K562 (cell line): ENCODE measurements around the gene NLGN2. TPM values are rescaled to one million over a fixed set of nuclear protein-coding genes. Genes with fewer than 3 reads are reported as not detected.

ENCODE experiments used
- ATF3 ChIP-seq, 2 experiments: fragments of 450-650 bp in 1 of 2; sonication (generic) in 1 of 2; formaldehyde crosslinking in 1 of 2; IDR thresholded peaks in 1 of 2; conservative IDR thresholded peaks in 1 of 2; 2 replicates each; pipeline versions ENCODE4 v1.6.1 to v1.8.1; 2016 to 2023; ENCODE audit warnings: mild to moderate bottlenecking in 2 of 2, moderate library complexity in 2 of 2, inconsistent platforms in 1 of 2, missing genetic modification reagents in 1 of 2
- CHCHD3 ChIP-seq: fragments of 250-450 bp; sonication (Bioruptor Pico); IDR thresholded peaks from 2 replicates; pipeline ENCODE4 v2.1.2; 2022; ENCODE audit warnings: mild to moderate bottlenecking
- CREB1 ChIP-seq, 2 experiments: sonication (generic) in 1 of 2; formaldehyde crosslinking in 1 of 2; IDR thresholded peaks; 2 replicates each; pipeline versions ENCODE4 v1.6.1 to v1.8.0; 2012 to 2022; ENCODE audit warnings: inconsistent platforms in 1 of 2, mild to moderate bottlenecking in 1 of 2, missing genetic modification reagents in 1 of 2, moderate library complexity in 1 of 2
- JUNB ChIP-seq: fragments of 450-650 bp; formaldehyde crosslinking; conservative IDR thresholded peaks from 2 replicates; pipeline ENCODE4 v1.4.0; 2020; ENCODE audit warnings: mild to moderate bottlenecking
- KDM5B ChIP-seq: fragments of 200-600 bp; sonication (generic); IDR thresholded peaks from 2 replicates; pipeline ENCODE4 v1.6.1; 2012; ENCODE audit warnings: low read depth, mild to moderate bottlenecking, moderate library complexity, low read length, control low read depth, inconsistent platforms; ENCODE audit not compliant: insufficient replicate concordance
- MLLT1 ChIP-seq, 2 experiments: fragments of 450-650 bp; IDR thresholded peaks; 2 replicates each; pipeline ENCODE4 v1.6.1; 2016
- NR2C1 ChIP-seq, 2 experiments: fragments of 450-650 bp; IDR thresholded peaks; 2 replicates each; pipeline ENCODE4 v1.6.1; 2017; ENCODE audit warnings: mild to moderate bottlenecking in 2 of 2, antibody characterized with exemption in 1 of 2, inconsistent platforms in 1 of 2, missing compliant biosample characterization in 1 of 2, missing genetic modification characterization in 1 of 2
- PRMT5 ChIP-seq: sonication (generic); formaldehyde crosslinking; IDR thresholded peaks from 2 replicates; pipeline ENCODE4 v1.5.0; 2020; ENCODE audit warnings: missing genetic modification reagents
- TEAD2 ChIP-seq: fragments of 450-650 bp; IDR thresholded peaks from 2 replicates; pipeline ENCODE4 v1.6.1; 2016; ENCODE audit warnings: missing genetic modification characterization, control low read depth, missing compliant biosample characterization
- TSC22D4 ChIP-seq: fragments of 450-650 bp; IDR thresholded peaks from 2 replicates; pipeline ENCODE4 v1.6.1; 2016; ENCODE audit warnings: missing genetic modification characterization, missing biosample characterization, control low read depth
- ZFP30 ChIP-seq: fragments of 250-450 bp; sonication (Bioruptor Pico); IDR thresholded peaks from 2 replicates; pipeline ENCODE4 v1.8.0; 2022; ENCODE audit warnings: moderate library complexity, mild to moderate bottlenecking, inconsistent platforms, borderline replicate concordance
- ZNF121 ChIP-seq: sonication (generic); formaldehyde crosslinking; conservative IDR thresholded peaks from 2 replicates; pipeline ENCODE4 v1.8.0; 2022; ENCODE audit warnings: missing genetic modification reagents
- ZNF165 ChIP-seq: fragments of 250-450 bp; sonication (Bioruptor Pico); IDR thresholded peaks from 2 replicates; pipeline ENCODE4 v1.4.0; 2020; ENCODE audit warnings: borderline replicate concordance
- ZNF431 ChIP-seq: sonication (generic); formaldehyde crosslinking; IDR thresholded peaks from 2 replicates; pipeline ENCODE4 v1.8.0; 2022; ENCODE audit warnings: mild to moderate bottlenecking, missing genetic modification reagents
- polyA plus RNA-seq, 8 experiments: library from polyadenylated mRNA; depleted of rRNA in 4 of 8; stranded (reverse) in 5 of 8; unstranded in 3 of 8; fragments of >200 nt; fragmentation: Nextera tagmentation in 2 of 8; fragmentation: Illumina TruSeq in 1 of 8; extraction: Ambion mirVana in 2 of 8; extraction: Trizol in 1 of 8; gene quantifications; 2 replicates each; pipeline versions ENCODE4 v1.2.1 to v1.2.3, GENCODE V29; 2011 to 2014; ENCODE audit warnings: inconsistent platforms in 1 of 8, missing spikeins in 1 of 8
- total RNA-seq, 7 experiments: library from RNA; depleted of rRNA in 6 of 7; stranded (reverse); fragments of >200 nt in 6 of 7; fragmentation: Illumina TruSeq in 2 of 7; extraction: Trizol in 2 of 7; gene quantifications; 2 replicates each; pipeline versions ENCODE4 v1.2.1 to v1.2.3, GENCODE V29; 2011 to 2021; ENCODE audit warnings: low replicate concordance in 1 of 7
- TF ChIP-seq, protein P1 (sequence below), 2 experiments: fragments of 200-800 bp in 1 of 2; sonication (Bioruptor generic) in 1 of 2; sonication (generic) in 1 of 2; formaldehyde crosslinking in 1 of 2; IDR thresholded peaks in 1 of 2; conservative IDR thresholded peaks in 1 of 2; 2 replicates each; pipeline versions ENCODE4 v1.5.0 to v1.6.1; 2016 to 2020; ENCODE audit warnings: missing compliant biosample characterization in 1 of 2, missing genetic modification characterization in 1 of 2, missing genetic modification reagents in 1 of 2
- TF ChIP-seq, protein P2 (sequence below): sonication (generic); formaldehyde crosslinking; IDR thresholded peaks from 2 replicates; pipeline ENCODE4 v1.8.0; 2022; ENCODE audit warnings: mild to moderate bottlenecking, missing genetic modification reagents

NLGN2 gene
- total and polyA plus RNA-seq, 9 of the 15 experiments (the other 6 are each of a cell fraction or from before 2014, with no cell fraction given): 0.11 to 7.8 (median 0.77) TPM

- no peak for TF ChIP-seq TSC22D4 (tag)
- TF ChIP-seq ZNF121 (CRISPR knock-in tag): no peak
- peak; percentile 60 for TF ChIP-seq KDM5B
- TF ChIP-seq ZFP30 (CRISPR knock-in tag): no peak
- TF ChIP-seq ATF3 (IDR thresholded peaks at IDR 0.05): no peak
- no peak for TF ChIP-seq ATF3 (CRISPR knock-in tag; conservative IDR thresholded peaks at IDR 0.05)
- TF ChIP-seq JUNB: no peak
- no peak for TF ChIP-seq ZNF165
- no peak for TF ChIP-seq PRMT5 (CRISPR knock-in tag)
- no peak for TF ChIP-seq ZNF431 (CRISPR knock-in tag)
- no peak for TF ChIP-seq CHCHD3 (CRISPR knock-in tag)
- no peak for TF ChIP-seq NR2C1 (IDR thresholded peaks at IDR 0.05)
- TF ChIP-seq NR2C1 (tag; IDR thresholded peaks at IDR 0.05): no peak
- TF ChIP-seq CREB1 (IDR thresholded peaks at IDR 0.05): no peak
- TF ChIP-seq CREB1 (CRISPR knock-in tag; IDR thresholded peaks at IDR 0.05): no peak
- TF ChIP-seq, protein P1, sequence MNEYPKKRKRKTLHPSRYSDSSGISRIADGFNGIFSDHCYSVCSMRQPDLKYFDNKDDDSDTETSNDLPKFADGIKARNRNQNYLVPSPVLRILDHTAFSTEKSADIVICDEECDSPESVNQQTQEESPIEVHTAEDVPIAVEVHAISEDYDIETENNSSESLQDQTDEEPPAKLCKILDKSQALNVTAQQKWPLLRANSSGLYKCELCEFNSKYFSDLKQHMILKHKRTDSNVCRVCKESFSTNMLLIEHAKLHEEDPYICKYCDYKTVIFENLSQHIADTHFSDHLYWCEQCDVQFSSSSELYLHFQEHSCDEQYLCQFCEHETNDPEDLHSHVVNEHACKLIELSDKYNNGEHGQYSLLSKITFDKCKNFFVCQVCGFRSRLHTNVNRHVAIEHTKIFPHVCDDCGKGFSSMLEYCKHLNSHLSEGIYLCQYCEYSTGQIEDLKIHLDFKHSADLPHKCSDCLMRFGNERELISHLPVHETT (CRISPR knock-in tag; conservative IDR thresholded peaks at IDR 0.05 in 1 of 2, IDR thresholded peaks at IDR 0.05 in 1 of 2): peak in 1 of 2 experiments; percentile 67; a peak in 1 of 4 replicates
- TF ChIP-seq, protein P2, sequence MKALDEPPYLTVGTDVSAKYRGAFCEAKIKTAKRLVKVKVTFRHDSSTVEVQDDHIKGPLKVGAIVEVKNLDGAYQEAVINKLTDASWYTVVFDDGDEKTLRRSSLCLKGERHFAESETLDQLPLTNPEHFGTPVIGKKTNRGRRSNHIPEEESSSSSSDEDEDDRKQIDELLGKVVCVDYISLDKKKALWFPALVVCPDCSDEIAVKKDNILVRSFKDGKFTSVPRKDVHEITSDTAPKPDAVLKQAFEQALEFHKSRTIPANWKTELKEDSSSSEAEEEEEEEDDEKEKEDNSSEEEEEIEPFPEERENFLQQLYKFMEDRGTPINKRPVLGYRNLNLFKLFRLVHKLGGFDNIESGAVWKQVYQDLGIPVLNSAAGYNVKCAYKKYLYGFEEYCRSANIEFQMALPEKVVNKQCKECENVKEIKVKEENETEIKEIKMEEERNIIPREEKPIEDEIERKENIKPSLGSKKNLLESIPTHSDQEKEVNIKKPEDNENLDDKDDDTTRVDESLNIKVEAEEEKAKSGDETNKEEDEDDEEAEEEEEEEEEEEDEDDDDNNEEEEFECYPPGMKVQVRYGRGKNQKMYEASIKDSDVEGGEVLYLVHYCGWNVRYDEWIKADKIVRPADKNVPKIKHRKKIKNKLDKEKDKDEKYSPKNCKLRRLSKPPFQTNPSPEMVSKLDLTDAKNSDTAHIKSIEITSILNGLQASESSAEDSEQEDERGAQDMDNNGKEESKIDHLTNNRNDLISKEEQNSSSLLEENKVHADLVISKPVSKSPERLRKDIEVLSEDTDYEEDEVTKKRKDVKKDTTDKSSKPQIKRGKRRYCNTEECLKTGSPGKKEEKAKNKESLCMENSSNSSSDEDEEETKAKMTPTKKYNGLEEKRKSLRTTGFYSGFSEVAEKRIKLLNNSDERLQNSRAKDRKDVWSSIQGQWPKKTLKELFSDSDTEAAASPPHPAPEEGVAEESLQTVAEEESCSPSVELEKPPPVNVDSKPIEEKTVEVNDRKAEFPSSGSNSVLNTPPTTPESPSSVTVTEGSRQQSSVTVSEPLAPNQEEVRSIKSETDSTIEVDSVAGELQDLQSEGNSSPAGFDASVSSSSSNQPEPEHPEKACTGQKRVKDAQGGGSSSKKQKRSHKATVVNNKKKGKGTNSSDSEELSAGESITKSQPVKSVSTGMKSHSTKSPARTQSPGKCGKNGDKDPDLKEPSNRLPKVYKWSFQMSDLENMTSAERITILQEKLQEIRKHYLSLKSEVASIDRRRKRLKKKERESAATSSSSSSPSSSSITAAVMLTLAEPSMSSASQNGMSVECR (CRISPR knock-in tag): peak; percentile 59; the same call in 1 of the 2 replicates
- no peak for TF ChIP-seq MLLT1 (IDR thresholded peaks at IDR 0.05)
- no peak for TF ChIP-seq TEAD2 (tag)
These were observed 13.0 kb upstream of the NLGN2 start, which contains the start of gene PLSCR3 (continued) for GRCh38 chr17:7394452-7395191.
